Central memory CD8-positive, alpha-beta T cell (primary cell): ENCODE measurements around the gene FUT8.

ENCODE experiments used
- ATAC-seq: fragments of 150-1000 bp; cut with Tn5 transposase; replicated peaks from 2 replicates; pipeline ENCODE4 v1.10.0; 2022; ENCODE audit warnings: mild to moderate bottlenecking, moderate FRiP score, moderate number of reproducible peaks; ENCODE audit not compliant: poor library complexity, severe bottlenecking; ENCODE audit errors: extremely low read depth
- DNase-seq, 2 donors: peaks; one replicate each; pipeline ENCODE4 v3.0.0; 2021; ENCODE audit warnings: low spot score in 2 of 2
- H3K27ac Mint-ChIP-seq: one replicate; pipeline ENCODE4 v1.8.0; 2022; ENCODE audit warnings: low read depth, mild to moderate bottlenecking, moderate library complexity, mixed read lengths
- H3K27me3 Mint-ChIP-seq: one replicate; pipeline ENCODE4 v1.8.0; 2022; ENCODE audit warnings: mixed read lengths
- H3K36me3 Mint-ChIP-seq: one replicate; pipeline ENCODE4 v1.8.0; 2022; ENCODE audit warnings: mild to moderate bottlenecking, moderate library complexity, mixed read lengths; ENCODE audit not compliant: insufficient read depth
- H3K4me1 Mint-ChIP-seq: one replicate; pipeline ENCODE4 v1.8.0; 2022; ENCODE audit warnings: mixed read lengths
- H3K4me3 Mint-ChIP-seq: one replicate; pipeline ENCODE4 v1.8.0; 2022; ENCODE audit warnings: mild to moderate bottlenecking, moderate library complexity, mixed read lengths
- H3K9me3 Mint-ChIP-seq: one replicate; pipeline ENCODE4 v1.8.0; 2022; ENCODE audit warnings: mixed read lengths

Gene FUT8

DNA sequence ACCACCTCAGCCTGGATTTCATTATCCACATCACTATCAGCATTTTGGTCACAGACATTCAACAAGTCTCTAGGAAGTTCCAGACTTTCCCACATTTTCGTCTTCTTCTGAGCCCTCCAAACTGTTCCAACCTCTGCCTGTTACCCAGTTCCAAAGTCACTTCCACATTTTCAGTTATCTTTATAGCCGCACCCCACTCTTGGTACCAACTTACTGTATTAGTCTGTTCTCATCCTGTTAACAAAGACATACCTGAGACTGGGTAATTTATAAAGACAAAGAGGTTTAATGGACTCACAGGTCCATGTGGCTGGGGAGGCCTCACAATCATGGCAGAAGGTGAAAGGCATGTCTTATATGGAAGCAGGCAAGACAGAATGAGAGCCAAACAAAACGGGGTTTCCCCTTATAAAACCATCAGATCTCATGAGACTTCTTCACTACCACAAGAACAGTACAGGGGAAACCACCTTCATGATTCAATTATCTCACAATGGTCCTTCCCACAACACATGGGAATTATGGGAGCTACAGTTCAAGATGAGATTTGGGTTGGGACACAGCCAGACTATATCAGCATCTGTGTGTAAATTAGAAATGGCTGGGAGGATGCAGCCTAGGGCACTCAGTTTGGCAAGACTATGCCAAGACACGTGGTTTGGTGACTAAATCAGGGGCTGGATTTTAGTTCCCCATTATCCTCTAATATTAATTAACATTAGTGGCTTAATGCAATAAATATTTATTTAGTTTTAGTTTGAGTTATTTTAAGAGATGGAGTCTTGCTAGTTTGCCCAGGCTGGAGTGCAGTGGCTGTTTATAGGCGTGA is 16.2 kb upstream of the FUT8 start:
- Mint-ChIP-seq H3K4me3 (no peak overlapping the region), H3K27ac (no peak overlapping the region), H3K36me3 (peaks cover 3% of the 10 kb centered on the region), H3K27me3 (no peaks in the 10 kb centered on the region), H3K4me1 (no peaks in the 10 kb centered on the region), H3K9me3 (peaks cover 7% of the 10 kb centered on the region)
- no peak for ATAC-seq
- DNase-seq, result no peak

GRCh38 chr14:65403231-65403630 is 9.3 kb upstream of the FUT8 start:
- Mint-ChIP-seq H3K27me3 (no peaks in the 10 kb centered on the region), H3K36me3 (peaks cover 5% of the 10 kb centered on the region), H3K9me3 (no peaks in the 10 kb centered on the region), H3K27ac (no peak overlapping the region), H3K4me1 (no peaks in the 10 kb centered on the region), H3K4me3 (no peak overlapping the region)
- DNase-seq (no peak), ATAC-seq (no peak)

- no peaks in the 10 kb centered on the region for H3K27me3 Mint-ChIP-seq
- no peak for ATAC-seq
- H3K36me3 Mint-ChIP-seq, result peaks cover 18% of the 10 kb centered on the region
- H3K4me3 Mint-ChIP-seq, result no peak overlapping the region
- peaks cover 18% of the 10 kb centered on the region for H3K4me1 Mint-ChIP-seq
- no peak overlapping the region for H3K27ac Mint-ChIP-seq
- DNase-seq, result no peak
- no peaks in the 10 kb centered on the region for H3K9me3 Mint-ChIP-seq
Measured at GRCh38 chr14:65408113-65408512, 4.4 kb upstream of the FUT8 start.

GRCh38 chr14:65410640-65411039 is 1.9 kb upstream of the FUT8 start:
- Mint-ChIP-seq H3K4me3 (peak overlapping the region; percentile 92), H3K9me3 (no peaks in the 10 kb centered on the region), H3K27me3 (no peaks in the 10 kb centered on the region), H3K27ac (peak overlapping the region; percentile 95), H3K36me3 (peaks cover 18% of the 10 kb centered on the region), H3K4me1 (peaks cover 31% of the 10 kb centered on the region)
- DNase-seq (no peak), ATAC-seq (no peak)

DNA sequence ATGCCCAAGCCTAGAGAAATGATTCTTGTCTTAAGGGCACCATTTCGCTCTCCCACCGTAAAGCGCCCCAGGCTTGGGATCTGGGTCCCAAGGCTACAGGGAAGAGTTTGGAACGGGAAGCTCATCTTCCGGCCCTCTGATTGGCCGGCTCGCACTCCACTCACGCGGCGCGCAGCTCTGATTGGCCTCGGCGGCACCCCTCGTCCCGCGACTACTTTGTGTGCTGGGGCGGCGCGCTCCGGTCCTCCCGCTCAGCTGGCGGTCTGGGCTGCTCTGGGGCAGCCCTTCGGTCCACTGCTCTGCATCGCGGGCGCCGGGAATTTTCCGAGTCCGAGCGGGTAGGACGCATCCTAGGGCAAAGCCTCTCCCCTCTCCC is 886 bp upstream of the FUT8 start:
- no peaks in the 10 kb centered on the region for H3K27me3 Mint-ChIP-seq
- ATAC-seq (peak; percentile 63), DNase-seq (peak; percentile 51 to 56)
- peak overlapping the region; percentile 95 for H3K27ac Mint-ChIP-seq
- peaks cover 31% of the 10 kb centered on the region for H3K4me1 Mint-ChIP-seq
- no peaks in the 10 kb centered on the region for H3K9me3 Mint-ChIP-seq
- peak overlapping the region; percentile 92 for H3K4me3 Mint-ChIP-seq
- H3K36me3 Mint-ChIP-seq, result peaks cover 18% of the 10 kb centered on the region

GRCh38 chr14:65412856-65413738 is 567 bp downstream of the FUT8 start:
- ATAC-seq (peak; percentile 41), DNase-seq (peak in 1 of 2 donors; percentile 51)
- Mint-ChIP-seq H3K9me3 (no peaks in the 10 kb centered on the region), H3K4me1 (peaks cover 31% of the 10 kb centered on the region), H3K27me3 (no peaks in the 10 kb centered on the region), H3K27ac (peak overlapping the region; percentile 95), H3K4me3 (peak overlapping the region; percentile 92), H3K36me3 (peaks cover 16% of the 10 kb centered on the region)

DNA sequence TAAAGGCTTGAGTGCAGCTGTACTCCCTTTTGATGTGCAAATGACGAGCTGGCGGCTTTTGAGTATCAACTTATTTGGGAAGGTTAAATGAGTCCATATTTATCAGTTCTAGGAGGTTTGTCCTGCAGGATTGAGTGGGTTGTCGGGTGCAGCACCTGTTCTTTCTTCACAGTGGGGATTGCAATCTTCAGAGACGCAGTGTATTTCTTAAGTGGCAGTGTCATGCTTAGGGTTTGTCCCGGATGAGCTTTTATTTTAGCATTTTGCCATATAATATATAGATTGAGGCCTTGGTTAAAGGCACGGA is 1.2 kb downstream of the FUT8 start:
- H3K4me1 Mint-ChIP-seq, result peaks cover 31% of the 10 kb centered on the region
- H3K27ac Mint-ChIP-seq, result peak overlapping the region; percentile 95
- ATAC-seq, result no peak
- H3K4me3 Mint-ChIP-seq, result peak overlapping the region; percentile 92
- no peak for DNase-seq
- H3K9me3 Mint-ChIP-seq, result no peaks in the 10 kb centered on the region
- peaks cover 16% of the 10 kb centered on the region for H3K36me3 Mint-ChIP-seq
- no peaks in the 10 kb centered on the region for H3K27me3 Mint-ChIP-seq

DNA sequence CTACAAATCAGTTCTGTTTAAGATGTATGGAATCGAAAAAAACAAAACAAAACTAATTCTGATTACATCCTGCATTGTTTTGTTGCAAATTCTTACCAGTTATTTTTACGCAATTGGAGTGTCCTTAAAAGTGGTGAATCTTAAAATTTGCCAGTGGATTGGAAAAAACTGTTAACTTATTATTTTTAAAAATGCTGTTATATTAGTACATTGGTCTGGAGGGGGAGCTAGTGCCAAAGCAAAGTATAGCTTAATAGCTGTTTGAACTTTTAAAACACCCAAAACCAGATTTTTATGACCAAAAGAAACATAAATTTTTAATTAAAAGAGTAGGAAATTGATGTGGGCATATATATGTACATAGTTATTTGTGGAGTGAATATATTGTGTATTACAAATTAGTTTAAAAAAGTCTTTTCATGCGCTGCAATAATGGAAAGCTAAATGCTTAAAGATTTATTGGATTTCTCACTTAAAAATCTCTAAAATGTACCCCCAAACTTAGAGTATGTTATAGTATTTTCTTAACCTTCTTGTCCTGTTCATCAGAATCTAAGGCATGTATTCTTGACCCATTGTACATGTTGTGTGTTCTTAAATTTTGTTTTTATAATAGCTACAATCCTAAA is 2.5 kb downstream of the FUT8 start:
- no peaks in the 10 kb centered on the region for H3K27me3 Mint-ChIP-seq
- ATAC-seq (no peak), DNase-seq (no peak)
- no peak overlapping the region for H3K4me3 Mint-ChIP-seq
- peaks cover 16% of the 10 kb centered on the region for H3K36me3 Mint-ChIP-seq
- peaks cover 26% of the 10 kb centered on the region for H3K4me1 Mint-ChIP-seq
- no peaks in the 10 kb centered on the region for H3K9me3 Mint-ChIP-seq
- H3K27ac Mint-ChIP-seq, result no peak overlapping the region

- Mint-ChIP-seq H3K4me1 (peaks cover 26% of the 10 kb centered on the region), H3K36me3 (peaks cover 16% of the 10 kb centered on the region), H3K27me3 (no peaks in the 10 kb centered on the region), H3K27ac (no peak overlapping the region), H3K4me3 (no peak overlapping the region), H3K9me3 (no peaks in the 10 kb centered on the region)
- DNase-seq (no peak), ATAC-seq (no peak)
Measured at GRCh38 chr14:65415613-65416012, 3.1 kb downstream of the FUT8 start.

DNA sequence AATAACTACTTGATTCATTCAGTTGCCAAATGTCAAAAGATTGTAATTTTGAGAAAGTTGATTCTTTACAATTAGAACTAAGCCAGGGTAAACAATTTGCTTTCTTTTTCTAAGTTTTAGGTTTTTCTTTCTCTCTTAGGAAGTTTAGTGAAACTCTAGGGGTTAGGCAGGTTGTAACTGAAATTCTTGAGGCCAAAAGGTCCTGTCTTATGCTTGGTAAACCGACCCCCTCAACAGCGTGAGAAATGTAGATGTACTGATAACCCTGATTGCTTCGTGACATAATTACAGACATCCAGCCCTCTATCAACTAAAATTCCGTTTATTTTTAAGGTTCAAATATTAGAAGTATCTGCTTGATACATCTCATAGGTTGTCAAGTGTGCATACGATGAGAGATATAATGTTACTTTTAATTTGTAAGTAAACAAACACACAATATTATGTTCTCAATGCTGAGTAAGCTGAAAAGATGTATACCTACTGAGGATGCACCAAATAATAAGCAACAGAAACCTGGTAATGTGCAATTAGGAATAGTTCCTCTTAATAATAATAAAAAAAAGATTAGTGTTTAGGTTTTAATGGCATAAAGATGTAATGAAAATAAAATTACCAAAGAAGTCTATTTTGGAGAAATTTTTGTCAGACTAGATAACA is 7.2 kb downstream of the FUT8 start:
- H3K4me1 Mint-ChIP-seq, result peaks cover 19% of the 10 kb centered on the region
- DNase-seq (no peak), ATAC-seq (no peak)
- H3K9me3 Mint-ChIP-seq, result no peaks in the 10 kb centered on the region
- no peaks in the 10 kb centered on the region for H3K36me3 Mint-ChIP-seq
- no peak overlapping the region for H3K27ac Mint-ChIP-seq
- H3K4me3 Mint-ChIP-seq, result no peak overlapping the region
- H3K27me3 Mint-ChIP-seq, result no peaks in the 10 kb centered on the region

- ATAC-seq, result no peak
- no peak for DNase-seq
- H3K4me3 Mint-ChIP-seq, result no peak overlapping the region
- peaks cover 24% of the 10 kb centered on the region for H3K4me1 Mint-ChIP-seq
- H3K36me3 Mint-ChIP-seq, result no peaks in the 10 kb centered on the region
- H3K27me3 Mint-ChIP-seq, result no peaks in the 10 kb centered on the region
- H3K27ac Mint-ChIP-seq, result no peak overlapping the region
- no peaks in the 10 kb centered on the region for H3K9me3 Mint-ChIP-seq
Measured at GRCh38 chr14:65421201-65421981, 8.9 kb downstream of the FUT8 start.
